ENCODE measurements around the gene IZUMO4.
"Not testable (repeated sequence)": the region's sequence is repeated elsewhere in the genome, so short reads cannot be mapped to it uniquely, and the experiment has no call there.

IZUMO4 gene

DNA sequence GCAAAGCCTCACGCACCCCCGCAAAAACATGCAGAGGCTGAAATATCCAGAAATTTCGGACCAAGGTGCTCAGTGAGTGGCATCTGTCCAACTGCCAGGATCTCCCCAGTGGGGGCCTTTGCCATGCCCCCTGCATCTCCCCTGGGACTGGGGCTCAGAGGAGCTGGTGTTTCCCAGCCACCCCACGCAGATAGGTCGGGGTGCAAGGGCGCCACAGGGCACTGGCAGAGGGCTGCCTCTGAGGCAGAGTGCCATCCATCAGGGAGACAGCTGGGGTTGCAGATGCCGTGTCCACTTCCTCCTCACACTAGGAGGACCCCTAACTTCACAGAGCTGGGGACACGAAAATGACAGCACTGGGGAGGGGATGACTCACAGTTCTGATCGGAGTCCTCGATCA is 26.3 kb downstream of the IZUMO4 start:
- DNase-seq (ENCODE audit: low spot score), result no peak

DNA sequence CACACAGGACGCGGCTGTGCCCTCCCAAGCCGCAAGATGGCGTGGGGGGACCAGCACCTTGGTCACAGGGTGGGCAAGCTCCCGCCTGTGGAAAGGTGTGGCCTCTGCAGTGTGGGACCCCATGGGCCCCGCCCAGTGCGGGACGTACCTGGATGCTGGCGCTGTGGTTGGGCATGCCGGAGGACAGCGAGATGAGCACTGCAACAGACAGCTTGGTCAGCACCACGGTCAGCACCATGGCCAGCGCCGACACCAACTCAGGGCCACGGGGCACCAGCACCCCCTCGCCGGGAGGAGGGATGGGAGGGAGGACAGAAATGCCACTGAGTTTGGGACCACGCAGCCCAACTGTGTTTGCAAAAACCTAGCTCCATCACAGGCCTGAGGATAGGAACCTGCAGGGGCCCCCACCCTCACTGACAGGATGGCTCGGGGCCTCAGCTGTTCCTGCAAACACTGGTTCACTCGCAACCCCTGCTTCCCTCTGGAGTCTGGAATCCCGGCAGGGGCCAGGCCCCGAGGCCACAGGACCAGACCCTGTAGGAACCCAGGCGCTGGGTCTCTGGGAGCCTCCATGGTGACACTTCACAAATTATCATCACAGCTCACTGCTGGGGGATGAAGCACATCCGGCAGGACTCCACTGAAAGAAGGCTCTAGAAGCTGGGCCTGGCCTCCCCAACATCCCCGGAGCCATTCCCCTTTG is 27.1 kb downstream of the IZUMO4 start:
- no peak for DNase-seq (ENCODE audit: low spot score)

DNA sequence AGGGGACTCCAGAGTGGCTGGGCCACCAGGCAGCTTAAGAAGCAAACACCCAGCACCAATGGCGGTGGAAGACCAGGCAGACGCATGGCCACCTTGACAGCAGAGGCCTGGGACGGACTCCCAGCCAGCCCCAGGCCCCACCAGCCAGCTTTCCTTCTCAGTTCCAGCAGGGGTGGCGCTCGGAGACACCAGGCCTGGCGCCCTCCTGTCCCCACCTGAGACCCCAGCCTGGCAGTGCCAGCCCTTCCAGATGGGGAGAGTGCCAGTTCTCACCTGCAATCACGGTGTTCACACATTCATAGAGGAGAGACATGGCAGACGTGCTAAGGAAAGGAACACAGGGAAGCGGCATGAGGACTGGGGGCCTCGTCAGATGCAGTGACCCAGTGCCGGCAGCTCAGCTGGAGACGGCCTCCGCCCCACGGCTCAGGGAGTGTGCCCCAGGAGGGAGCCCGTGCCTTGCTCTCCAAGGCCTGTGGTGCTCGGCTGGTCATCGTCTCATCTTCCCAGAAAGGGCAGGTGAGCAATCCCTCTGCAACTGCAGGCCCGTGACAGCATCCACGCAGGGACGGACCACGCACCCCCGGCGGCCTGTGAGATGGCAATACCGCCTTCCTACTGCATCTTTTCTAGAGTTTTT is 30.3 kb downstream of the IZUMO4 start:
- DNase-seq (ENCODE audit: low spot score), result no peak

DNA sequence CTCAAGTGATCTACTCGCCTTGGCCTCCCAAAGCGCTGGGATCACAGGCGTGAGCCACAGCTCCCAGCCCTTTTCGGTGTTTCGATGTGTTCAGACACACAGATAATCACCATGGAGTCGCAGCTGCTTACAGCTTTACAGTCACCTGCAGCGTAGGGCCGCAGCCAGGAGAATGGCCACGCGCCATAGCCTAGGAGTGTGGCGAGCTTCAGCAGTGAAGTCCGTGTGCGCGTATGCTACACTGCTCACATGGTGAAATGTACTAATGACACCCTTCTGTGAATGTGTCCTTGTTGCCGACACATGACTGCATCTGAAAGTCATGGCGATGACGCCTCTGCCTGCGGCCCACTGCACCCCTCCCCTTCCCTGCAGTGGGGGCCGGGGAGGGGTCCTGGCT is 31.0 kb downstream of the IZUMO4 start:
- no peak for DNase-seq (ENCODE audit: low spot score)

DNA sequence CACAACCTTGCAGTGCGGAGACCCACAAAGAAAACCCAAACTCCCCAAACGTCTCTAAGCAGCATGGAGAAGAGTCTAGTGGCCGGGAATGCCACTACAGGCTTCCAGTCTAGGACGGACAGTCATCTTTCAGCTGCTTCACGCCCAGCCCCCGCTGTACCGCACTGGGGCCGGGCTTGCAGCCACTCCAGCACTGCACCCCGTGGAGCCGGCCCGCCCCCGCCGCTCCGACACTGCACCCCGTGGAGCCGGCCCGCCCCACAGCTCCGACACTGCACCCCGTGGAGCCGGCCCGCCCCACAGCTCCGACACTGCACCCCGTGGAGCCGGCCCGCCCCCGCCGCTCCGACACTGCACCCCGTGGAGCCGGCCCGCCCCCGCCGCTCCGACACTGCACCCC is 31.5 kb downstream of the IZUMO4 start:
- DNase-seq (ENCODE audit: low spot score), result not testable (repeated sequence)

DNA sequence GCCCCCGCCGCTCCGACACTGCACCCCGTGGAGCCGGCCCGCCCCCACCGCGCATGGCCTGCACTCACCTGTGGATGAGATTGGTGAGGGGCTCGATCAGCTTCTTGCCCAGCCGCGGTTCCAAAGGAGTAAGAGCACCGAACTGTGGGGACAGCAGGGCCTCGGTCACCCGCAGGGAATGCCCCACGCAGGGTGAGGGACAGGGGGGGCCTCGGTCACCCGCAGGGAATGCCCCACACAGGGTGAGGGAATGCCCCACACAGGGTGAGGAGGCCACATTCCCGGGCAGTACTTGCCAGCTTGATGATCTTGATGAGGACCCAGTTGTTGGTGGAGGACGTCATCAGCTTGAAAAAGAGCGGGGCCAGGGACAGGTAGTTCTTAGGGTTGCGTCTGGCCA is 32.3 kb downstream of the IZUMO4 start:
- DNase-seq (ENCODE audit: low spot score), result no peak

DNA sequence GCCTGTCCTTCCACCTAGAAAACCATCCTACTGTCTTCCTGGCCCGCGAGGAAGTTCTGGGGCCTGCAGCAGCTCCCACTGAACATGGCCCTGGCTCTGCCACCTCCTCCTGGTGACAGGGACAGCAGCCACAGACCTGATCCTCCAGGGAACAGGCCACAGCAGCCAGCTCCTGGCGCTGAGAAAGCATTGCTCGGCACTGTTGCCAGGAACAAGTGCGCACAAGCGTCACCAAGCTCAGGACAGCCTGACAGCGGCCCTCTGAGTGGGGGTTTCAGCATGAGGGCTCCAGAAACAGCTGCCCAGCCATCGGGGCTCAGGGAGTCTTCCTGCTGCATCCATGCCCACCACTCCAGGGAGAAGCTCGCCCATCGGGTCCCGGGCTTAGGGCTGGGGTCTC is 32.8 kb downstream of the IZUMO4 start:
- DNase-seq (ENCODE audit: low spot score), result no peak

DNA sequence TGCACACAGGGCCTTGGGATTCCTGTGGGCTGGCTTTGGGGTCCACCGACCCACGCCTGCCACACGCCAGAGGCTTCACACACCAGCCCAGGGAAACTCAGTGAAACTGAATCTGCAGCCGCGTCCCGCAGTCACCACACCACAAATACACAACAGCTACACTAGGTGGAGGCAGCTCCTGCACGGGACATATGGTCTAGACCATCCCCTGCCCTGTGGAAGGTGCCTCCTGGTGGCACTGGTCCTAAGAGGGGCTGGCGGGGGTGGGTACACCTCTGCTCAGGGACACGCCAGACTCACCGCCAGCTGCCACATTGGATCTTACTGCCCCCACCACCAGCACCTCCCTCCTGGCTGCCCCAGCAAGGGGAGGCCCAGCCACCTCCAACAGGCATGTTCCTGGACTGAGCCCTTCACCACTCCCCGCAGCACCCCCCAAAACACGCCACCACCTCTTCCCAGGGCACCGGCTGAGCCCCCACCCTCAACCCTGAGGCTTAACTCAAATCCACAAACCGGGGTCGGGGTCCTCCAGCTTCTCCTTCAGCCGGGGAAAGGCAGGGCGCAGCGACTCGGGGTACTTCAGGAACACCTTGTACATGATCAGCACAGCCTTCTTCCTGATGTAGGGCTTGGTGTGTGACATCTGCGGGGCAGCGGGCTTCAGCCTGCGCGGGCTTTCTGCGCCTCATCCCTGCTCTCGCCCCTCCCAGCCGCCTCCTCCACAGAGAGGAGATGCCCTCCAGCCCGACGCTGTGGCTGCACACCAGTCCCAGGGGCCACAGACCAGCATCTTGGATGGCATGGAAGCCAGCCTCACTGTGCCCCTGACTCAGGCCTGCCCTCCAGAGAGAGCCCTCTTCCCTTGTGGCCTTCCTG is 33.4 kb downstream of the IZUMO4 start:
- DNase-seq (ENCODE audit: low spot score), result no peak

DNA sequence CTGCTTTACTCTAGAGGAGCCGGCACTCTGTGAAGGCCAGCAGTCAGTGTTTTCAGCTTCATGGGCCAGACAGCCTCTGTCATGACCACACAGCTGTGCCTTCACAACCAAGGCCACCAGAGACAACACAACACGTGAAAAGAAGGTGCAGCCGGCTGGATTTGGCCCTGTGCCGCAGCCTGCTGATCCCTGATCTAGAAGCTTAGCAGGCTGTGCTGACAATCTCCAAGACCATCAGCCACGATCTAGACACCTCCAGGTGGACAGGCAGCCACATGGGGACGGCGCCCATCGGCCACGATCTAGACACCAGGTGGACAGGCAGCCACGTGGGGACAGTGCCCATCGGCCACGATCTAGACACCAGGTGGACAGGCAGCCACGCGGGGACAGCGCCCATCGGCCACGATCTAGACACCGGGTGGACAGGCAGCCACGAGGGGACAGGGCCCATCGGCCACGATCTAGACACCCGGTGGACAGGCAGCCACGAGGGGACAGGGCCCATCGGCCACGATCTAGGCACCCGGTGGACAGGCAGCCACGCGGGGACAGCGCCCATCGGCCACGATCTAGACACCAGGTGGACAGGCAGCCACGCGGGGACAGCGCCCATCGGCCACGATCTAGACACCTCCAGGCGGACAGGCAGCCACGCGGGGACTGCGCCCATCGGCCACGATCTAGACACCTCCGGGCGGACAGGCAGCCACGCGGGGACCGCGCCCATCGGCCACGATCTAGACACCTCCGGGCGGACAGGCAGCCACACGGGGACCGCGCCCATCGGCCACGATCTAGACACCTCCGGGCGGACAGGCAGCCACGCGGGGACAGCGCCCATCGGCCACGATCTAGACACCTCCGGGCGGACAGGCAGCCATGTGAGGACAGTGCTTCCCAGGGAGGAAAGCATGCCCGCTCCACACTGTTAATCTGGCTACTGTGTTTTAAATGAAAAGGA is 34.6 kb downstream of the IZUMO4 start:
- DNase-seq (ENCODE audit: low spot score), result not testable (repeated sequence)

DNA sequence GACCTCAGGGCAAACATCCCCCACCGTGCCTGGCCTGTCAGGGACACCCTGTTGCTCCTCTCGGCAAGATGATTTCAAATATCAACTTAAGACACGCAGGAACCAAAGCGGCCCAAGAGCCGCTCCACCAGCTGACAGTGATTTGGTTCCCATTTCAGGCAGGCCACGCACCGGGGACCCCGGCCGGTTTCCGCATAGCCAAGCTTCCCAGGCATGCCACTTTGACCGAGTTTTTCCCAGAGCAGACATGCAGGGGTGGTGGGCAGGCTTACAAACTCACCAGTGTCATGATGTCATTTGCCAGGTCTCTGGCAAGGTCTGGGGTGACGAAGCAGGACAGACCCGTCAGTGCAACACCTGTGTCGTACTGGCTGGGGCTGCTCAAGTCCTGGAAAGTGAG is 35.5 kb downstream of the IZUMO4 start:
- no peak for DNase-seq (ENCODE audit: low spot score)

DNA sequence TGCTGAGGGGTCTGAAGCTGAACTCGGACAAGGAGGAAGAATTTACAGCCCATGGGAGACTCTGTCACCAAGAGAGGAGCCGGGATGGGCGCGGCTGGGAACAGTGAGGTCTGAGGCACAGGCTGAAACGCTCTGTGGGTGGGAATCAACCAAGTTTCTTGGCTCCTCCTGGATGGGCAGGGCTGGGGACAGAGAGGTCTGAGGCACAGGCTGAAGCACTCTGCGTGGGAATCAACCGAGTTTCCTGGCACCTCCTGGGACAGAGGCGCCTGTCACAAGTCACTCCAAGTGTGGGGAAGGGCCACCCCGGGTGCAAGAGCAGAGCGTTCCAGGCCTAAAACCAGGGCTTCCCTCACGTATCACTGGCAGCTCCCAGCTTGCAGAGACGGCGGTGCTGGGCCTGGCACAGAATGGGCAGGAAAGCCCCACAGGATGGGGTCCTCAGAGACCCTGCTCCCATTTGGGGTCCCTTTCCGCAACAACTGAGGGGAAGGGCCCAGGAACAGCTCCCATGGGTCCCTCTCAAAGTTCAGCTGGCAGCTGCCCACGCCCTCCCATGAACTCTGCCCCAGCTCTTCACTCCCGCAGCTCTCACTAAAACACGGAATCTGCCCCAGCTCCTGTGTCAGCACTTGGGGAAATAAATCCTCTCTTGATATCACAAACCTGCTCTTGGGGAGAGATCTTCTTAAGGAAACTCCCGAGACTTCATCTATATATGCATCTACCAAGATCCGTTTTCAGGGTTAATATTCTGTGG is 36.2 kb downstream of the IZUMO4 start:
- no peak for DNase-seq (ENCODE audit: low spot score)

DNA sequence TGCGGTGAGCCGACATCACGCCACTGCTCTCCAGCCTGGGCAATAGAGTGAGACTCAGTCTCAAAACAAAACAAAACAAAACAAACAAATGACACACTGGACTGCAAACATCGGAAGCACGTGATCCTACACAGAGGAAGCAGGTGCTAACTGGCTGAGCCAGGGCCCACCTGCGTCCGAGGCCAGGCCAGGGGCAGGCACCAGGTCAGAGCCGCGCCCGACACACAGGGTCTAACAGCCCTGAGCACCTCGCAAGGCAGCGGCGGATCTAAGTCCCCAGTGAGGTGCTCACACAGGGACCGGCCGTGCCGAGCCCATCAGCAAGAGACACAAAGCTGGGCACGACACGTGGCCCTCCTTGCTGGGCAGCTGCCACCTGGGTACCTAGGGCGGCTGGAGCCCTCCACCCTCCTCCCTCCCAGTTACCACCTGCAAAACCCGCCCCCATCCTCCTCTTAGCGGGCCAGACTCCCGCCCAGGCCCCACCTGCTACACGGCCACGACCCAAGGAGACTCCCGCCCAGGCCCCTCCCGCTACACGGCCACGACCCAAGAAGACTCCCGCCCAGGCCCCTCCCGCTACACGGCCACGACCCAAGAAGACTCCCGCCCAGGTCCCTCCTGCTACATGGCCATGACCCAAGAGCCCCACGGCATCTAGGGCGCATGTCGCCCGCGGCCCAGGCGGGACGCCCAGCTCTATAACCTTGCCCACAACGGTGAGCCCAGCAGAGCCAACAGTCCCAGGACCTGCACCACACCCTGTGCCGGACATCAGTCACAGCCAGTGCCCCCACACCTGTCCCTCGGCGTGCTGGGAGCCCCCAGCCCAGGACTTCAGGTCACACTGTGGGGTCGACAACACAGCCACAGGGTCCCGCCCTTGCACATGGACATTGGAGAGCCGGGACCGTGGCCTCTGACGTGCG is 39.0 kb downstream of the IZUMO4 start:
- no peak for DNase-seq (ENCODE audit: low spot score)

DNA sequence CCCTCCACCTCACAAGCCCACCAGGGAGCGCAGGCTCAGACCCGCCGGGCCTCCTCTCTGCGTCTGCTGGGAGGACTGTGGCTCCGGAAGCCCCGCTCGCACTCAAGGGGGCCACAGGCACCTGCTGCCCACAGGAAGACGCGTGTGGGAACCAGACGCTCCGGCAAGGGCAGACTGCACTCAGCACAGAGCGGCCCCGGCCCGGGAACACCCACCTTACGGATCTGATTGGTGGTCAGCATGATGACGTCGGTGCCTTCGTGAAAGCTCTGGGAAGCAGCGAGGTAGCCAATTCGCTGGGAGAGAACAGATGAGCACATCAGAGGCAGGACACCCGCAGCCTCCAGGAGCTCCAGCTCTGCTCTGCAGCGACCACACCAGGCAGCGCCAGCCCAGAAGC is 40.1 kb downstream of the IZUMO4 start:
- no peak for DNase-seq (ENCODE audit: low spot score)

DNA sequence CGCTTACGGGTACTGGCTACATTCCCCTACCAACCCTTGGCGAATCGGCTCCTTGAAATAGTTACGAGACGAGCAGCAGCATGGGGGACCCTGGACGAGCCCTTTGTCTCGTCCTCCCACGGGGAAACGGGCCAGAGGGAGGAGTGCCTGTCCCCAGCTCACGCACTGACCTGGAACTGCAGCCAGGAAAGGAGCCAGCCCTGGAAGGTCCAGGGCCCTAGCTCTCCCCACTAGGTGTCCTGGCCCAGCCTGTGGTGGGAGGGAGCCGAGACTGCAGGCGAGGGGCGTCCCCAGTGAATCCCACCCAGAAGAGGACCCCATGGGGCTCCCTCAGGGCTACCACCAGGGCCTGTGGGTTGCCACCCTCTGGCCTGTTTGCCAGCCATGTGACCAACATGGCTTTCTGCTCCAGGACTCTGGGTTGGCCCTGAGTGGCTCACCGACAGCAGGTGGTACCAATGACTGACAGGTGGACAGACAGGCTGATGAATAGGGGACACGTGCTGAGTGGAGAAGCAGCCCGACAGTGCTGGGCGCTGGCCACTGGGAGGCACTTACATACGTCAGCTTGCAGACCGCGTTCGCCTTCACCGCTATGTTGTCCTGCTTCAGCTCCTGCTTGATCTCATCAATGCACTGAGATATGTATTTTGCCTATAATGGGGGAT is 41.5 kb downstream of the IZUMO4 start:
- no peak for DNase-seq (ENCODE audit: low spot score)

DNA sequence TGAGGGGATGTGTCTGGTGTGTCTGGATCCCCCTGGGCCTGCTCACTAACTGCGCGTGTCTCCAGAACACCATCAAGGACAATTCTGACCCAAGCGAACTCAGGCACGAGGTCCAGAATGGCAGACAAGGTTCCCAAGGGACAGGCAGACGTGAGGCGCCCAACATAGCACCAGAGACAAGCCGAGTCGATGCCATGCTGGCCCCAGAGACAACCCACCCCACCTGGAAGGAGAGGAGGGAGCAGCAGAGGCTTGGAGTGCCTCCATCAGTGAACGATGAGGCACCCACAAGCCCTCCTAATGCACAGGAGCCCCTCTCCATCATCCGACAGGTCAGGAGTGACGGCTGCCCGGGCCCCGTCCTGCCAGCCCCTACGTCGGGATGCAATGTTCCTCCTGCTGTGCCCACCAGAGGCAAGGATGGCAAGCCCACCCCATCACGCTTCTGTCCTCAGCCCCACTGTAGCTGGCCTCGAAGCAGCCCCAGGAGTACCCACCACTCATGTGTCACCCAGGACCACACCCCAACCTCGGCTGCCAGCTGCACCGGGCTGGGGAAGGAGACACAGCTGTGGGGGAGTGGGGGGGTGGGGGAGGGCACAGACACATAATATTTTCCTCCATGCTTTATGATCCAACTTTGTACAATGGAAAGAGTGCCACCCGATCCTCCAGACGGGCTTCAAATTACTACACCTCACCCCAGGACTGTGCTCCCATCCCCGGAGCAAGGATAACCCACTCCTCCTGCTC is 42.8 kb downstream of the IZUMO4 start:
- DNase-seq (ENCODE audit: low spot score), result no peak

DNA sequence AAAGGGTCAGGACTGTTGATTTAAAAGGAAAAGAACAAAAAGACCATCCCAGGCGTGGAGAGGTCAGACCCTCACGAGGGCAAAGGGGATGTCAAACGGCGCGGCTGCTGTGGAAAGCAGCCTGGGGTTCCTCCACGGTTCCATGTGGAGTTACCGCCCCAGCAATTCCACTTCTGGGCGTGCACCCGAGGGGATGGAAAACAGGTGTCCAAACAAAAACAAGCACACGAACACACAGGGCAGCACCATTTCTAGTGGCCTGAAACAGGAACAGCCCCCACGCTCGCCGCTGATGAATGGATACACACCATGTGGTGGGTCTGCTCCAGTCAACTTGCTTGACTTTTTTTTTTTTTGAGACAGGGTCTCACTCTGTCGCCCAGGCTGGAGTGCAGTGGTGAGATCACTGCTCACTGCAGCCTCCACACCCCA is 43.4 kb downstream of the IZUMO4 start:
- no peak for DNase-seq (ENCODE audit: low spot score)

DNA sequence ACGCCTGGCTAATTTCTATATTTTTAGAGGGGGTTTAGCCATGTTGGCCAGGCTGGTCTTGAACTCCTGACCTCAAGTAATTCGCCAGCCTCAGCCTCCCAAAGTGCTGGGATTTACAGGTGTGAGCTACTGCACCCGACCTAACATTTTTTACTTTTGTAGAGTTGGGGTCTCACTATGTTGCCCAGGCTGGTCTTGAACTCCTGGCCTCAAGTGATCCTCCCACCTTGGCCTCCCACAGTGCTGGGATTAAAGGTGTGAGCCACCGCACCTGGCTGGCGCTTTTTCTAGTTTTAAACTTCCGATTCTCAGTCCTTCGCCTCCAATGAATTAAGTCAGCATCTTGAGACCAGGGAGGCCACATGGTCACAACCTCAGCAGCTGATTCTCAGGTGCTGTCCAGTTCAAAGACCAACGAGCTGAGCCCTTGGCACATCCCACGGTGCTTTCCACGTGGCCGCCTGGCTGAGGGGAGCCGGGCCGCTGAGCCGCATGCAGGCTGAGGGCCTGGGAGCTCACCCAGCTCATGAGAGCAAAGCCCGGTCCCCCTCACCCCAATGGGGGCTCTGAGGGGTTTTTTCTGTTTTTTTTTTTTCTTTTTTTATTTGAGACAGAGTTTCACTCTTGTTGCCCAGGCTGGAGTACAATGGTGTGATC is 45.6 kb downstream of the IZUMO4 start:
- DNase-seq (ENCODE audit: low spot score), result no peak

DNA sequence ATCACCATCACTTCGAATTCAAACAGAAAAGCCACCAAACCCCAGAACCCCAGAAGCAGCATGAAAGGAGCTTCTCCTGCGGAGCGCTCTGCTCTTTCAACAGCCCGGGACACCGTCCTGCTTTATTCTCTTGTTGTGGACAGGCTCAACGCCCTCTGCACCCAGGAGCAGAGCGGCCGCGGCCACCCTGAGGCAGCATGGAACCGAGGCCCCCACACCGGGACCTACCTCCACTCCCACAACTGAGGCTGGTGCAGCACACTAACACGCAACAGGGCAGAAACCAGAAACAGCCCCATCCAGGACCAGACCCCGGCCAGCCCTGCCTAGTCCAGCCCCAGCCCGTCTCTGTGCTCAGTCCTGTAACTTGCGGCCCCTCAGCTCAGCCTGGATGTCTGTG is 47.5 kb downstream of the IZUMO4 start:
- DNase-seq (ENCODE audit: low spot score), result no peak

Measured in Ammon's horn (tissue), 1 donor.